ENCODE results near the gene ZNF654. TPM values are rescaled to one million over a fixed set of nuclear protein-coding genes. Genes with fewer than 3 reads are reported as not detected.

Gene ZNF654
- total and polyA plus RNA-seq, 2 experiments from 2014 or later, result 14.3 to 15.8 TPM

DNA sequence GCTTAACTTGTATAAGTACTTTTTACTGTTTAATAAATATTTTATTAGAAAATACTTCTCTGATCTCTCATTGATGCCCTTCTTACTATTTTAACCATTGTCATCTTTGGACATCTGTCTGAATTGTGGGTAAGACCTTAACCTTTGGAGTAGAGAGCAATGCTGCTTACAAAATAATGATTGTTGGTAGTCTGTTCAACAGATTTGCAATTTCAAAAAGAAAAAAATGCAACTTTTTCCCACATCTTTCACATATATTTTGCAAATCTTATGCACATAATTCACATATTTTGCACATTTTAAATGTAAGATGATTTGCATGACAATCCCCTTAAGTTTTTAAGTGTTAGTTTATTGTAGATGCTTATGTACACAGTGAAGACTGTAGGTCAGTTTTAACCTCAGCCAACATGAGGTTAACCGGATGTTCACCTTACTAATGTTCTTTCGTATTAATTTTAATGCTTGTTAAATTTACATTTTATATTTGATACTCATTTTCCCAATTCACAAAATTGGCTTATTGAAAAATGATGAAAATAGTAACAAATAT is 107.4 kb downstream of the ZNF654 start:
- H3K79me2 ChIP-seq (ENCODE audit: insufficient read depth), result peaks cover 5% of the 10 kb centered on the region
- H3K9ac ChIP-seq, result no peak overlapping the region
- 97% methylated on average over 2 of the region's 2 CpGs for WGBS, 2 experiments (ENCODE audit: low coverage in 1 of 2, low lambda C conversion rate in 2 of 2, missing lambda C conversion rate in 2 of 2)
- H3K4me2 ChIP-seq (ENCODE audit: unreplicated experiment), result no peak overlapping the region
- H3K36me3 ChIP-seq (ENCODE audit: low read depth), result no peaks in the 10 kb centered on the region
- no peak overlapping the region for H3K27ac ChIP-seq
- no peaks in the 10 kb centered on the region for H4K20me1 ChIP-seq (ENCODE audit: insufficient read depth)
- TF ChIP-seq EZH2 (IDR thresholded peaks at IDR 0.05; ENCODE audit: insufficient read depth, poor library complexity, severe bottlenecking), result no peak
- TF ChIP-seq EZH2phosphoT487 (IDR thresholded peaks at IDR 0.05; ENCODE audit: insufficient read depth, low read depth), result no peak
- no peaks in the 10 kb centered on the region for H3K27me3 ChIP-seq (replicated peaks; ENCODE audit: insufficient read depth)
- H2AFZ ChIP-seq, result no peak overlapping the region
- no peaks in the 10 kb centered on the region for H3K9me2 ChIP-seq (ENCODE audit: insufficient read depth)
- in situ Hi-C loops (cut with MboI), result no loop called here
- H3F3A ChIP-seq (ENCODE audit: insufficient read depth), result no peaks in the 10 kb centered on the region
- no peaks in the 10 kb centered on the region for H3K9me3 ChIP-seq (ENCODE audit: low read depth)
- DNase-seq, result no peak
- peaks cover 6% of the 10 kb centered on the region; the same call in 1 of the 2 replicates for H3K4me1 ChIP-seq (ENCODE audit: insufficient read depth)
- H3K4me3 ChIP-seq, result no peak overlapping the region

DNA sequence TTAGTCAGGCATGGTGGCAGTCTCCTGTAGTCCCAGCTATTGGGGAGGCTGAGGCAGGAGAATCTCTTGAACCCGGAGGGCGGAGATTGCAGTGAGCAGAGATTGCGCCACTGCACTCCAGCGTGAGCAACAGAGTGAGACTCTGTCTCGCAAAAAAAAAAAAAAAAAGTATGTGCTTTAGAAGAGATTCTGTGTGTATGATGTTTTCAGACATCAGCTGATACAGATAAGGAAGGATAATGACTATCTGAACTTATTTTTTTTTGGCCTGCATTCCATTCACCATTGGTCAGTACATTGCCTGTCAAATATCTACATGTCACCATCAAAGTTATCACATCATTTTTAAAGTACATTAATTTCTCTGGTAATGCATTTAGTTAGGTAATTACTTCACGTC is 108.1 kb downstream of the ZNF654 start:
- H3K27ac ChIP-seq, result no peak overlapping the region
- in situ Hi-C loops (cut with MboI), result no loop called here

DNA sequence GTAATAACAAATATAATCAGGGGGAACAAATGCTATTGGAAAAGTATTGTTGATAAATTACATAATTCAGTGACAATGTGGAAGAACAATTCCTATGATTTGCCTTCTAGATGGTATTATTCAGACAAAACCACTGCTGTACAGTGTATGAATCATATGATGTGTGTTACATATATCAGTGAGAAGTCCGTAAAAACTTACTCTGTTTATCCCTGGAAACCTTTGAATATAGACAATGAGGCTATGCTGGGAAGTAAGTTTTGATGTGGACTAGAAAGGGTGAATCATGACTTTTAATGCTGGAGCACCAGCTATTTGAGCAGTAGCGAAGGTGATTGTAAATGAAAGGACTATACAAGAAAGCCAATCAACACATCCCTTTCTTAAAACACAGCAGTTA is 108.6 kb downstream of the ZNF654 start:
- DNase-seq, result no peak
- Histone ChIP-seq H3K4me2 (ENCODE audit: unreplicated experiment) (no peak overlapping the region), H3K9me3 (ENCODE audit: low read depth) (no peaks in the 10 kb centered on the region), H3K27ac (no peak overlapping the region), H3K4me1 (ENCODE audit: insufficient read depth) (peaks cover 6% of the 10 kb centered on the region; the same call in 1 of the 2 replicates), H3K27me3 (replicated peaks; ENCODE audit: insufficient read depth) (no peaks in the 10 kb centered on the region), H3K9me2 (ENCODE audit: insufficient read depth) (no peaks in the 10 kb centered on the region), H4K20me1 (ENCODE audit: insufficient read depth) (no peaks in the 10 kb centered on the region), H3K36me3 (ENCODE audit: low read depth) (no peaks in the 10 kb centered on the region), H2AFZ (no peak overlapping the region), H3K9ac (no peak overlapping the region), H3F3A (ENCODE audit: insufficient read depth) (no peaks in the 10 kb centered on the region), H3K4me3 (no peak overlapping the region), H3K79me2 (ENCODE audit: insufficient read depth) (no peaks in the 10 kb centered on the region)
- in situ Hi-C loops (cut with MboI), result no loop called here
- WGBS, 2 experiments (ENCODE audit: low coverage in 1 of 2, low lambda C conversion rate in 2 of 2, missing lambda C conversion rate in 2 of 2), result 94 to 97% methylated on average over 2 of the region's 2 CpGs
- TF ChIP-seq EZH2phosphoT487 (IDR thresholded peaks at IDR 0.05; ENCODE audit: insufficient read depth, low read depth) (no peak), EZH2 (IDR thresholded peaks at IDR 0.05; ENCODE audit: insufficient read depth, poor library complexity, severe bottlenecking) (no peak)

More for the DNA sequence above, 108.1 kb downstream of the ZNF654 start:
- Histone ChIP-seq H3K4me3 (no peak overlapping the region), H3K9me3 (ENCODE audit: low read depth) (no peaks in the 10 kb centered on the region), H3K9ac (no peak overlapping the region), H3K79me2 (ENCODE audit: insufficient read depth) (peaks cover 4% of the 10 kb centered on the region; the same call in 1 of the 2 replicates), H3K4me2 (ENCODE audit: unreplicated experiment) (no peak overlapping the region), H3K36me3 (ENCODE audit: low read depth) (no peaks in the 10 kb centered on the region), H3K27me3 (replicated peaks; ENCODE audit: insufficient read depth) (no peaks in the 10 kb centered on the region), H3F3A (ENCODE audit: insufficient read depth) (no peaks in the 10 kb centered on the region), H4K20me1 (ENCODE audit: insufficient read depth) (no peaks in the 10 kb centered on the region), H3K9me2 (ENCODE audit: insufficient read depth) (no peaks in the 10 kb centered on the region), H3K4me1 (ENCODE audit: insufficient read depth) (peaks cover 6% of the 10 kb centered on the region; the same call in 1 of the 2 replicates), H2AFZ (no peak overlapping the region)
- DNase-seq, result no peak
- TF ChIP-seq EZH2phosphoT487 (IDR thresholded peaks at IDR 0.05; ENCODE audit: insufficient read depth, low read depth), result no peak
- TF ChIP-seq EZH2 (IDR thresholded peaks at IDR 0.05; ENCODE audit: insufficient read depth, poor library complexity, severe bottlenecking), result no peak
- WGBS, 2 experiments (ENCODE audit: low coverage in 1 of 2, low lambda C conversion rate in 2 of 2, missing lambda C conversion rate in 2 of 2), result 90 to 91% methylated on average over 6 of the region's 6 CpGs

- WGBS, 2 experiments (ENCODE audit: low coverage in 1 of 2, low lambda C conversion rate in 2 of 2, missing lambda C conversion rate in 2 of 2), result 83 to 90% methylated on average over 5 of the region's 5 CpGs
- in situ Hi-C loops (cut with MboI), result no loop called here
- Histone ChIP-seq H3K27me3 (replicated peaks; ENCODE audit: insufficient read depth) (no peaks in the 10 kb centered on the region), H3K9ac (no peak overlapping the region), H3K9me2 (ENCODE audit: insufficient read depth) (no peaks in the 10 kb centered on the region), H3K79me2 (ENCODE audit: insufficient read depth) (no peaks in the 10 kb centered on the region), H4K20me1 (ENCODE audit: insufficient read depth) (no peaks in the 10 kb centered on the region), H3K27ac (no peak overlapping the region), H3K4me1 (ENCODE audit: insufficient read depth) (peaks cover 6% of the 10 kb centered on the region; the same call in 1 of the 2 replicates), H3K9me3 (ENCODE audit: low read depth) (no peaks in the 10 kb centered on the region), H2AFZ (no peak overlapping the region), H3K4me3 (no peak overlapping the region), H3K4me2 (ENCODE audit: unreplicated experiment) (no peak overlapping the region), H3F3A (ENCODE audit: insufficient read depth) (no peaks in the 10 kb centered on the region), H3K36me3 (ENCODE audit: low read depth) (no peaks in the 10 kb centered on the region)
- no peak for DNase-seq
- TF ChIP-seq EZH2 (IDR thresholded peaks at IDR 0.05; ENCODE audit: insufficient read depth, poor library complexity, severe bottlenecking), result no peak
- TF ChIP-seq EZH2phosphoT487 (IDR thresholded peaks at IDR 0.05; ENCODE audit: insufficient read depth, low read depth), result no peak
Measured at GRCh38 chr3:88168171-88168570, 109.1 kb downstream of the ZNF654 start.

All from GM23248 (cell line).